ENCODE measurements around the gene C5orf15.

Gene C5orf15

GRCh38 chr5:133918731-133919130 is 49.7 kb downstream of the C5orf15 start:
- no peak for DNase-seq

GRCh38 chr5:133918316-133918715 is 50.1 kb downstream of the C5orf15 start:
- DNase-seq = no peak

- no peak for DNase-seq
Measured at GRCh38 chr5:133917785-133918184, 50.6 kb downstream of the C5orf15 start.

- no peak for DNase-seq
Measured at GRCh38 chr5:133916914-133917313, 51.5 kb downstream of the C5orf15 start.

- DNase-seq = no peak
Measured at GRCh38 chr5:133916479-133916878, 51.9 kb downstream of the C5orf15 start.

- no peak for DNase-seq
Measured at GRCh38 chr5:133914434-133914833, 54.0 kb downstream of the C5orf15 start.

- DNase-seq = no peak
Measured at GRCh38 chr5:133913413-133914155, 54.8 kb downstream of the C5orf15 start.

GRCh38 chr5:133912951-133913350 is 55.5 kb downstream of the C5orf15 start:
- no peak for DNase-seq

GRCh38 chr5:133910571-133910970 is 57.9 kb downstream of the C5orf15 start:
- no peak for DNase-seq

- DNase-seq = no peak
Measured at GRCh38 chr5:133909603-133910002, 58.8 kb downstream of the C5orf15 start.

- peak; percentile 40 for DNase-seq
Measured at GRCh38 chr5:133907075-133907474, 61.4 kb downstream of the C5orf15 start.

- DNase-seq = no peak
Measured at GRCh38 chr5:133906303-133906702, 62.1 kb downstream of the C5orf15 start.
